ENCODE data around the gene PAX1. TPM values are rescaled to one million over a fixed set of nuclear protein-coding genes. Genes with fewer than 3 reads are reported as not detected.

PAX1 gene
- total RNA-seq, 1 experiment from 2014 or later, result not detected

Other genes starting within 250 kb of the PAX1 start
- gene NKX2-2, start 191.6 kb upstream of the PAX1 start, total RNA-seq (2021), result not detected in 3 replicates

Measured in WTC11 (cell line).